Measurements from ENCODE around the gene DSPP. TPM values are rescaled to one million over a fixed set of nuclear protein-coding genes. Genes with fewer than 3 reads are reported as not detected.
A peak's percentile ranks its signal among the peaks of the same experiment; 100 is the strongest.

DSPP gene
- total and polyA plus RNA-seq, 4 donors: 0.13 TPM; not detected in 3

GRCh38 chr4:87616268-87616667, 7.9 kb downstream of the DSPP start:
- no peak for DNase-seq
- no peak for ATAC-seq (ENCODE audit: low FRiP score)
- no peak overlapping the region for H3K27ac ChIP-seq (ENCODE audit: low read depth in 1 of 2, low read length in 2 of 2)
- WGBS, 2 donors: 77 to 81% methylated on average over 8 to 9 of the region's 9 CpGs
- intact Hi-C loops (cut with DNase I): no loop called here
- H3K36me3 ChIP-seq (ENCODE audit: control insufficient read depth in 1 of 2, insufficient read depth in 2 of 2, low read length in 1 of 2): no peaks in the 10 kb centered on the region
- no peak overlapping the region for H3K4me3 ChIP-seq (ENCODE audit: low read length in 2 of 2)
- peaks cover 0 to 2% of the 10 kb centered on the region in 2 donors for H3K27me3 ChIP-seq (ENCODE audit: control insufficient read depth in 1 of 2, insufficient read depth in 2 of 2, low read length in 1 of 2)
- no peaks in the 10 kb centered on the region for H3K9me3 ChIP-seq (ENCODE audit: control insufficient read depth, low read length)
- H3K4me1 ChIP-seq (ENCODE audit: control insufficient read depth in 1 of 2, insufficient read depth in 2 of 2, low read length in 2 of 2): peaks cover 2 to 3% of the 10 kb centered on the region in 2 donors

GRCh38 chr4:87620086-87620485, 11.8 kb downstream of the DSPP start:
- Histone ChIP-seq H3K36me3 (ENCODE audit: control insufficient read depth in 1 of 2, insufficient read depth in 2 of 2, low read length in 1 of 2) (no peaks in the 10 kb centered on the region), H3K9me3 (ENCODE audit: control insufficient read depth, low read length) (no peaks in the 10 kb centered on the region), H3K27me3 (ENCODE audit: control insufficient read depth in 1 of 2, insufficient read depth in 2 of 2, low read length in 1 of 2) (no peaks in the 10 kb centered on the region), H3K4me3 (ENCODE audit: low read length in 2 of 2) (no peak overlapping the region), H3K27ac (ENCODE audit: low read depth in 1 of 2, low read length in 2 of 2) (peak overlapping the region; percentile 73 to 98), H3K4me1 (ENCODE audit: control insufficient read depth in 1 of 2, insufficient read depth in 2 of 2, low read length in 2 of 2) (peaks cover 3 to 6% of the 10 kb centered on the region in 2 donors)
- ATAC-seq (ENCODE audit: low FRiP score) (peak; percentile 53), DNase-seq (no peak)
- WGBS, 2 donors: 46% methylated on average over 6 of the region's 6 CpGs
- intact Hi-C loops (cut with DNase I): loop anchor here (5.0 kb wide), 2 partner anchors 63 to 78 kb away; no protein-coding TSS in a partner anchor

- Histone ChIP-seq H3K36me3 (ENCODE audit: control insufficient read depth in 1 of 2, insufficient read depth in 2 of 2, low read length in 1 of 2) (no peaks in the 10 kb centered on the region), H3K27me3 (ENCODE audit: control insufficient read depth in 1 of 2, insufficient read depth in 2 of 2, low read length in 1 of 2) (no peaks in the 10 kb centered on the region), H3K4me1 (ENCODE audit: control insufficient read depth in 1 of 2, insufficient read depth in 2 of 2, low read length in 2 of 2) (peaks cover under 1 to 6% of the 10 kb centered on the region in 2 donors), H3K27ac (ENCODE audit: low read depth in 1 of 2, low read length in 2 of 2) (peak overlapping the region; percentile 84 to 95), H3K9me3 (ENCODE audit: control insufficient read depth, low read length) (no peaks in the 10 kb centered on the region), H3K4me3 (ENCODE audit: low read length in 2 of 2) (no peak overlapping the region)
- ATAC-seq (ENCODE audit: low FRiP score) (peak; percentile 94), DNase-seq (no peak)
- intact Hi-C loops (cut with DNase I): loop anchor here (5.0 kb wide), 2 partner anchors 63 to 78 kb away; no protein-coding TSS in a partner anchor
These were observed 12.2 kb downstream of the DSPP start for GRCh38 chr4:87620491-87620890.

GRCh38 chr4:87622303-87622702, 14.0 kb downstream of the DSPP start:
- H3K9me3 ChIP-seq (ENCODE audit: control insufficient read depth, low read length): no peaks in the 10 kb centered on the region
- peak overlapping the region; percentile 43 to 68 for H3K27ac ChIP-seq (ENCODE audit: low read depth in 1 of 2, low read length in 2 of 2)
- H3K36me3 ChIP-seq (ENCODE audit: control insufficient read depth in 1 of 2, insufficient read depth in 2 of 2, low read length in 1 of 2): no peaks in the 10 kb centered on the region
- peak in 1 of 2 donors; percentile 48 for DNase-seq
- peaks cover 0 to 6% of the 10 kb centered on the region in 2 donors for H3K4me1 ChIP-seq (ENCODE audit: control insufficient read depth in 1 of 2, insufficient read depth in 2 of 2, low read length in 2 of 2)
- H3K4me3 ChIP-seq (ENCODE audit: low read length in 2 of 2): no peak overlapping the region
- ATAC-seq (ENCODE audit: low FRiP score): no peak
- no peaks in the 10 kb centered on the region for H3K27me3 ChIP-seq (ENCODE audit: control insufficient read depth in 1 of 2, insufficient read depth in 2 of 2, low read length in 1 of 2)
- intact Hi-C loops (cut with DNase I): loop anchor here (5.0 kb wide), 2 partner anchors 65 to 80 kb away; no protein-coding TSS in a partner anchor
- WGBS, 2 donors: 83 to 88% methylated on average over 8 of the region's 8 CpGs

GRCh38 chr4:87624698-87625097, 16.4 kb downstream of the DSPP start:
- no peak overlapping the region for H3K4me3 ChIP-seq (ENCODE audit: low read length in 2 of 2)
- no peaks in the 10 kb centered on the region for H3K9me3 ChIP-seq (ENCODE audit: control insufficient read depth, low read length)
- ATAC-seq (ENCODE audit: low FRiP score): no peak
- no peaks in the 10 kb centered on the region for H3K36me3 ChIP-seq (ENCODE audit: control insufficient read depth in 1 of 2, insufficient read depth in 2 of 2, low read length in 1 of 2)
- intact Hi-C loops (cut with DNase I): loop anchor here (5.0 kb wide), 2 partner anchors 67 to 82 kb away; no protein-coding TSS in a partner anchor
- WGBS, 2 donors: 49 to 59% methylated on average over 2 of the region's 2 CpGs
- DNase-seq: no peak
- no peak overlapping the region for H3K27ac ChIP-seq (ENCODE audit: low read depth in 1 of 2, low read length in 2 of 2)
- peaks cover 0 to 6% of the 10 kb centered on the region in 2 donors for H3K4me1 ChIP-seq (ENCODE audit: control insufficient read depth in 1 of 2, insufficient read depth in 2 of 2, low read length in 2 of 2)
- H3K27me3 ChIP-seq (ENCODE audit: control insufficient read depth in 1 of 2, insufficient read depth in 2 of 2, low read length in 1 of 2): no peaks in the 10 kb centered on the region

GRCh38 chr4:87631668-87632067, 23.3 kb downstream of the DSPP start:
- no peak overlapping the region for H3K27ac ChIP-seq (ENCODE audit: low read depth in 1 of 2, low read length in 2 of 2)
- intact Hi-C loops (cut with DNase I): no loop called here
- no peak for DNase-seq

GRCh38 chr4:87632469-87632868, 24.1 kb downstream of the DSPP start:
- no peak overlapping the region for H3K4me3 ChIP-seq (ENCODE audit: low read length in 2 of 2)
- no peak overlapping the region for H3K27ac ChIP-seq (ENCODE audit: low read depth in 1 of 2, low read length in 2 of 2)
- peaks cover 0 to 5% of the 10 kb centered on the region in 2 donors for H3K4me1 ChIP-seq (ENCODE audit: control insufficient read depth in 1 of 2, insufficient read depth in 2 of 2, low read length in 2 of 2)
- no peaks in the 10 kb centered on the region for H3K27me3 ChIP-seq (ENCODE audit: control insufficient read depth in 1 of 2, insufficient read depth in 2 of 2, low read length in 1 of 2)
- ATAC-seq (ENCODE audit: low FRiP score): peak; percentile 48
- no peak for DNase-seq
- WGBS, 2 donors: 44 to 55% methylated on average over 1 of the region's 1 CpG
- no peaks in the 10 kb centered on the region for H3K9me3 ChIP-seq (ENCODE audit: control insufficient read depth, low read length)
- intact Hi-C loops (cut with DNase I): no loop called here
- H3K36me3 ChIP-seq (ENCODE audit: control insufficient read depth in 1 of 2, insufficient read depth in 2 of 2, low read length in 1 of 2): no peaks in the 10 kb centered on the region

More at GRCh38 chr4:87631668-87632067, 23.3 kb downstream of the DSPP start:
- Histone ChIP-seq H3K36me3 (ENCODE audit: control insufficient read depth in 1 of 2, insufficient read depth in 2 of 2, low read length in 1 of 2) (no peaks in the 10 kb centered on the region), H3K4me3 (ENCODE audit: low read length in 2 of 2) (no peak overlapping the region), H3K9me3 (ENCODE audit: control insufficient read depth, low read length) (no peaks in the 10 kb centered on the region), H3K27me3 (ENCODE audit: control insufficient read depth in 1 of 2, insufficient read depth in 2 of 2, low read length in 1 of 2) (no peaks in the 10 kb centered on the region), H3K4me1 (ENCODE audit: control insufficient read depth in 1 of 2, insufficient read depth in 2 of 2, low read length in 2 of 2) (peaks cover 0 to 5% of the 10 kb centered on the region in 2 donors)
- ATAC-seq (ENCODE audit: low FRiP score): no peak

- H3K27me3 ChIP-seq (ENCODE audit: control insufficient read depth in 1 of 2, insufficient read depth in 2 of 2, low read length in 1 of 2): no peaks in the 10 kb centered on the region
- intact Hi-C loops (cut with DNase I): no loop called here
- H3K4me1 ChIP-seq (ENCODE audit: control insufficient read depth in 1 of 2, insufficient read depth in 2 of 2, low read length in 2 of 2): peaks cover 0 to 5% of the 10 kb centered on the region in 2 donors
- H3K27ac ChIP-seq (ENCODE audit: low read depth in 1 of 2, low read length in 2 of 2): no peak overlapping the region
- no peaks in the 10 kb centered on the region for H3K9me3 ChIP-seq (ENCODE audit: control insufficient read depth, low read length)
- H3K36me3 ChIP-seq (ENCODE audit: control insufficient read depth in 1 of 2, insufficient read depth in 2 of 2, low read length in 1 of 2): no peaks in the 10 kb centered on the region
- DNase-seq (no peak), ATAC-seq (ENCODE audit: low FRiP score) (peak; percentile 73)
- 13 to 22% methylated on average over 2 of the region's 2 CpGs for WGBS, 2 donors
- peak overlapping the region in 1 of 2 donors; percentile 1 for H3K4me3 ChIP-seq (ENCODE audit: low read length in 2 of 2)
These were observed 24.9 kb downstream of the DSPP start for GRCh38 chr4:87633243-87633642.

- Histone ChIP-seq H3K9me3 (ENCODE audit: control insufficient read depth, low read length) (no peaks in the 10 kb centered on the region), H3K27ac (ENCODE audit: low read depth in 1 of 2, low read length in 2 of 2) (no peak overlapping the region), H3K4me3 (ENCODE audit: low read length in 2 of 2) (no peak overlapping the region), H3K36me3 (ENCODE audit: control insufficient read depth in 1 of 2, insufficient read depth in 2 of 2, low read length in 1 of 2) (no peaks in the 10 kb centered on the region), H3K27me3 (ENCODE audit: control insufficient read depth in 1 of 2, insufficient read depth in 2 of 2, low read length in 1 of 2) (no peaks in the 10 kb centered on the region), H3K4me1 (ENCODE audit: control insufficient read depth in 1 of 2, insufficient read depth in 2 of 2, low read length in 2 of 2) (no peaks in the 10 kb centered on the region)
- no peak for DNase-seq
- WGBS, 2 donors: 97 to 100% methylated on average over 6 of the region's 6 CpGs
- intact Hi-C loops (cut with DNase I): no loop called here
- ATAC-seq (ENCODE audit: low FRiP score): no peak
These were observed 36.0 kb downstream of the DSPP start for GRCh38 chr4:87644286-87644685.
